ENCODE measurements around the gene ATR.

Gene ATR

GRCh38 chr3:142459096-142459495, 119.4 kb downstream of the ATR start:
- H3K4me3 ChIP-seq (ENCODE audit: control insufficient read depth, low read depth, low read length): no peak overlapping the region
- DNase-seq (ENCODE audit: low read depth): no peak
- no peak for TF ChIP-seq CTCF (conservative IDR thresholded peaks at IDR 0.05; ENCODE audit: control insufficient read depth, insufficient read depth, low read depth, low read length)

- H3K4me3 ChIP-seq (ENCODE audit: control insufficient read depth, low read depth, low read length): no peak overlapping the region
- TF ChIP-seq CTCF (conservative IDR thresholded peaks at IDR 0.05; ENCODE audit: control insufficient read depth, insufficient read depth, low read depth, low read length): no peak
- DNase-seq (ENCODE audit: low read depth): no peak
These were observed 127.7 kb downstream of the ATR start for GRCh38 chr3:142450881-142451280.

GRCh38 chr3:142450189-142450588, 128.3 kb downstream of the ATR start:
- TF ChIP-seq CTCF (conservative IDR thresholded peaks at IDR 0.05; ENCODE audit: control insufficient read depth, insufficient read depth, low read depth, low read length): no peak
- no peak overlapping the region for H3K4me3 ChIP-seq (ENCODE audit: control insufficient read depth, low read depth, low read length)
- DNase-seq (ENCODE audit: low read depth): no peak

- TF ChIP-seq CTCF (conservative IDR thresholded peaks at IDR 0.05; ENCODE audit: control insufficient read depth, insufficient read depth, low read depth, low read length): no peak
- peak; percentile 94 for DNase-seq (ENCODE audit: low read depth)
- peak within 1 kb of the TSS; percentile 100 for H3K4me3 ChIP-seq (ENCODE audit: control insufficient read depth, low read depth, low read length)
These were observed 130.4 kb downstream of the ATR start, which contains the start of gene XRN1 for GRCh38 chr3:142447852-142448823. TSS of gene XRN1 (minus strand) at chr3:142448037. CDS start at chr3:142447944, 93 bp downstream.

GRCh38 chr3:142447301-142447851, 131.2 kb downstream of the ATR start:
- peak; percentile 42 for DNase-seq (ENCODE audit: low read depth)
- no peak for TF ChIP-seq CTCF (conservative IDR thresholded peaks at IDR 0.05; ENCODE audit: control insufficient read depth, insufficient read depth, low read depth, low read length)
- peak overlapping the region; percentile 100 for H3K4me3 ChIP-seq (ENCODE audit: control insufficient read depth, low read depth, low read length)

GRCh38 chr3:142445816-142446254, 132.7 kb downstream of the ATR start:
- TF ChIP-seq CTCF (conservative IDR thresholded peaks at IDR 0.05; ENCODE audit: control insufficient read depth, insufficient read depth, low read depth, low read length): no peak
- peak overlapping the region; percentile 100 for H3K4me3 ChIP-seq (ENCODE audit: control insufficient read depth, low read depth, low read length)
- peak; percentile 52 for DNase-seq (ENCODE audit: low read depth)
